GM06990 (cell line): ENCODE data around the gene MPPED1.

Source experiments
- DNase-seq: peaks from one replicate; pipeline ENCODE4 v3.0.0-alpha.2; 2011; ENCODE audit not compliant: insufficient read length; ENCODE audit errors: extremely low read depth
- H3K27me3 ChIP-seq: replicated peaks from 2 replicates; pipeline ENCODE4 v1.6.0; 2011; ENCODE audit warnings: low read length; ENCODE audit not compliant: control insufficient read depth, insufficient read depth
- H3K36me3 ChIP-seq: 2 replicates; pipeline ENCODE4 v1.5.1; 2011; ENCODE audit warnings: low read length; ENCODE audit not compliant: control insufficient read depth, insufficient read depth
- H3K4me3 ChIP-seq: replicated peaks from 2 replicates; pipeline ENCODE4 v1.5.1; 2011; ENCODE audit warnings: low read depth, mild to moderate bottlenecking, control low read depth, low read length
- CTCF ChIP-seq: IDR thresholded peaks from 2 replicates; pipeline ENCODE4 v1.5.1; 2011; ENCODE audit warnings: low read length, control low read depth, mild to moderate bottlenecking, inconsistent platforms; ENCODE audit not compliant: insufficient read depth, poor library complexity, severe bottlenecking

Gene MPPED1

DNA sequence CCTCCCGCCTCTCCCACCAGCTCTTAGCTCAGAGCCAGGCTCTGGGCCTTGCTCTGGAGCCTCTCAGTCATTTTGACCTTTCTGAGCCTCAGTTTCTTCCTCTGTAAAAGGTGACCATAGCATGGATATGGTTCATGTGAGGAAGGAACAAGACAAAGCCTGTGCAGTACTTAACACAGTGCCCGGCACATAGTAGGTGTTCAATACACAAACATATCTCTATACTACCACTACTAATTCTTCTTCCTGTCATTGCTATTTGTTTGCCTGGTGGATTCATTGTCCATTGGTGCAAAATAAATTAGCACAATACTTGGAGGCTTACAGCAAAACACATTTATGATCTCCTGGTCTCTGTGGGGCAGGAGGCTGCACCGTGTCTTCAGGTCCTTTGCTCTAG is 21.6 kb upstream of the MPPED1 start:
- H3K4me3 ChIP-seq, result no peak overlapping the region
- TF ChIP-seq CTCF, result no peak
- no peaks in the 10 kb centered on the region for H3K36me3 ChIP-seq
- H3K27me3 ChIP-seq, result peaks cover 4% of the 10 kb centered on the region
- DNase-seq, result no peak

- Histone ChIP-seq H3K4me3 (no peak overlapping the region), H3K27me3 (peaks cover 3% of the 10 kb centered on the region), H3K36me3 (no peaks in the 10 kb centered on the region)
- DNase-seq, result no peak
- TF ChIP-seq CTCF, result no peak
Observed at GRCh38 chr22:43390872-43391271, 20.9 kb upstream of the MPPED1 start.

- TF ChIP-seq CTCF, result no peak
- peaks cover 2% of the 10 kb centered on the region for H3K27me3 ChIP-seq
- no peak overlapping the region for H3K4me3 ChIP-seq
- no peaks in the 10 kb centered on the region for H3K36me3 ChIP-seq
- no peak for DNase-seq
Observed at GRCh38 chr22:43391306-43391705, 20.5 kb upstream of the MPPED1 start.

GRCh38 chr22:43392385-43392989 is 19.3 kb upstream of the MPPED1 start:
- no peak for TF ChIP-seq CTCF
- Histone ChIP-seq H3K4me3 (no peak overlapping the region), H3K27me3 (no peaks in the 10 kb centered on the region; the same call in none of the 2 replicates), H3K36me3 (no peaks in the 10 kb centered on the region)
- DNase-seq, result no peak

DNA sequence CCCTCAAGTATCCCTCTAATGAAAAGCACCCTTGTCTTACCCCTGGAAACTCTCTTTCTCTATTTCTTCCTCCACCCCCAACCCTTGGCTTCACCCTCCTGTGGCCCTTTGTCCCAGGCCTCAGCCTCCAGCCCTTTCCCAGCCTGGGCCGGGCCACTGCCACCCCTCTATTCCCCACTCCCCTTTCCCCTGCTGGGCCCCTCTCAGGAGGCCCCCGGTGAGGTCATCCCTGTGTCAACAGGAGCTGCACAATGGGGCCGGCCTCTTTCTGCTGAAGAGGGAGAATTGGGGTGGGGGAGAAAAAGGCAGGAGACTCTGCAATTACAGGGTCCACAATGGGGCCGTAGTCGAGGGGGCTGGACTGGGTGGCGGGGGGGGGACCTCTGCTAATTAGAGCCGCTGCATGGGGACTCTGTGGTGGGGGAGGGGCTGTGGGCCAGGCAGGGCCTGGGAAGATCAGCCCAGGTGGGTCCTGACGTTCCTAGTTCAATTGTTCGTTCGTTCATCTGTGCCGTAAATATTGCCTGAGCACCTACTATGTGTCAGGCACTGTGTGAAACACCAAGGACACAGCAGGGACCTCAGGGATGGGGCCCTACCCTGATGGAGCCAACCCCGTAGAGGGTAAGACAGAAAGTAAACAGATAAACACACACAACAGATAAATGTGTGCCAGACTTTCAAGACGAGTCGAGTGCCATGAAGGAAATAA is 18.5 kb upstream of the MPPED1 start:
- H3K36me3 ChIP-seq, result no peaks in the 10 kb centered on the region
- DNase-seq, result no peak
- H3K27me3 ChIP-seq, result no peaks in the 10 kb centered on the region; the same call in none of the 2 replicates
- no peak for TF ChIP-seq CTCF
- H3K4me3 ChIP-seq, result no peak overlapping the region
